ENCODE measurements around the gene CIAO3. TPM values are rescaled to one million over a fixed set of nuclear protein-coding genes. Genes with fewer than 3 reads are reported as not detected.
"Not testable (repeated sequence)": the region's sequence is repeated elsewhere in the genome, so short reads cannot be mapped to it uniquely, and the experiment has no call there.

Gene CIAO3
- total RNA-seq, 1 donor from 2014 or later, result 34.5 TPM

DNA sequence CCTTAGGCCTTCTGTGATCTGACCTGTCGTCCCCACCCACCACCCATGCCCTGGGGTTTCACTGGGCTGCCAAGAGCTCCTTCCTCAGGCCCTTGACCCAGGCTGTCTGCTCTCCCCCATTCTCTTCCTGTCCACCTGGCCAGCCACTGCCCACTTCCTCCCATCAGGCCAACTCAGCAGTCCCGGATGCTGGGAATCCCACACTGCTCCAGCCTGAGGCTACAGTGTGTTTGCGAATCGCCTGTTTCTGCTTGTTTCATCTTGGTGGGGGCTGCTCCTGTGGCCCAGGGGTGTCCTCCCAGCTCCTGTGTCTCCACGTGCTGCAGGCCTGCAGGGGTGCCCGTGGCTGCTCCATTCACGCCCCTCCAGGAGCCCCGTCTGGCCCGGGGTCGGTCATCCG, 26.7 kb downstream of the CIAO3 start:
- peaks cover 24% of the 10 kb centered on the region for H3K27me3 ChIP-seq (ENCODE audit: control insufficient read depth, insufficient read depth, low read length)
- no peak overlapping the region for H3K4me3 ChIP-seq (ENCODE audit: low read depth, low read length)
- no peak for DNase-seq (ENCODE audit: low read depth)
- no peak for TF ChIP-seq CTCF (IDR thresholded peaks at IDR 0.05; ENCODE audit: insufficient read depth, low read length, poor library complexity, severe bottlenecking)
- no peaks in the 10 kb centered on the region for H3K36me3 ChIP-seq (ENCODE audit: control insufficient read depth, insufficient read depth, low read length)

- not testable (repeated sequence) for H3K4me3 ChIP-seq (ENCODE audit: low read depth, low read length); H3K36me3 ChIP-seq (ENCODE audit: control insufficient read depth, insufficient read depth, low read length)
- TF ChIP-seq CTCF (IDR thresholded peaks at IDR 0.05; ENCODE audit: insufficient read depth, low read length, poor library complexity, severe bottlenecking), result peak; percentile 53
- peaks cover 36% of the 10 kb centered on the region for H3K27me3 ChIP-seq (ENCODE audit: control insufficient read depth, insufficient read depth, low read length)
- peak; percentile 94 for DNase-seq (ENCODE audit: low read depth)
Measured at GRCh38 chr16:712740-713250, 28.0 kb downstream of the CIAO3 start.

GRCh38 chr16:711548-712320, 29.1 kb downstream of the CIAO3 start:
- H3K4me3 ChIP-seq (ENCODE audit: low read depth, low read length), result no peak overlapping the region
- peaks cover 47% of the 10 kb centered on the region for H3K27me3 ChIP-seq (ENCODE audit: control insufficient read depth, insufficient read depth, low read length)
- peak; percentile 88 for TF ChIP-seq CTCF (IDR thresholded peaks at IDR 0.05; ENCODE audit: insufficient read depth, low read length, poor library complexity, severe bottlenecking)
- DNase-seq (ENCODE audit: low read depth), result no peak
- H3K36me3 ChIP-seq (ENCODE audit: control insufficient read depth, insufficient read depth, low read length), result no peaks in the 10 kb centered on the region

DNA sequence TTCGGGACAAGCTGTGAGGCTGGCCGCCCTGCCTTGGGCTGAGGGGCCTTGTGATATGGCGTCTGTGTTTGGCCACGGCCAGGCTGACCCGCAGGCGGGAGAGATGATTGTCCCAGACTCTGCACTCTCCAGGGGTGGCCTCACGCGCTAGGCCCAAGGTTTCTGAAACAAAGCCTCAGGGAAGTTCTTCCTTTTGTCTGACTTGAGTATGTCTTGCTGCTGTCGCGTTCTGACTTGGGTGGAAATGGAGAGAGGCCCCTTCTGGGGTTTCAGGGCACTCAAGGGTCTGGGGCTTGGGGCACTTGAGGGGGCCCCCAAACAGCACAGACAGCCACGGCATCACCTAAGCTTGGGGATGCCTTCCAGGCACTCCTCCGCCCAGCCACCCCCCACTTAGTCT, 29.7 kb downstream of the CIAO3 start:
- no peak for TF ChIP-seq CTCF (IDR thresholded peaks at IDR 0.05; ENCODE audit: insufficient read depth, low read length, poor library complexity, severe bottlenecking)
- no peaks in the 10 kb centered on the region for H3K36me3 ChIP-seq (ENCODE audit: control insufficient read depth, insufficient read depth, low read length)
- no peak for DNase-seq (ENCODE audit: low read depth)
- H3K4me3 ChIP-seq (ENCODE audit: low read depth, low read length), result no peak overlapping the region
- peaks cover 53% of the 10 kb centered on the region for H3K27me3 ChIP-seq (ENCODE audit: control insufficient read depth, insufficient read depth, low read length)

- H3K4me3 ChIP-seq (ENCODE audit: low read depth, low read length), result no peak overlapping the region
- peaks cover 56% of the 10 kb centered on the region for H3K27me3 ChIP-seq (ENCODE audit: control insufficient read depth, insufficient read depth, low read length)
- H3K36me3 ChIP-seq (ENCODE audit: control insufficient read depth, insufficient read depth, low read length), result no peaks in the 10 kb centered on the region
- TF ChIP-seq CTCF (IDR thresholded peaks at IDR 0.05; ENCODE audit: insufficient read depth, low read length, poor library complexity, severe bottlenecking), result no peak
- DNase-seq (ENCODE audit: low read depth), result no peak
Measured at GRCh38 chr16:710500-711075, 30.2 kb downstream of the CIAO3 start.
